ENCODE results near the gene LINC00237. TPM values are rescaled to one million over a fixed set of nuclear protein-coding genes. Genes with fewer than 3 reads are reported as not detected.

The LINC00237 gene
- total and polyA plus RNA-seq, 9 of the 15 experiments (the other 6 are each of a cell fraction or from before 2014, with no cell fraction given), result not detected

- FAIRE-seq (no peak), DNase-seq (ENCODE audit: extremely low read depth in 1 of 4, low spot score in 3 of 4) (no peak), ATAC-seq (peak; percentile 24; the same call in 2 of the 3 replicates)
- H3K36me3 ChIP-seq (ENCODE audit: control insufficient read depth, insufficient read depth, low read length), result no peaks in the 10 kb centered on the region
- H3K79me2 ChIP-seq (ENCODE audit: control insufficient read depth, insufficient read depth, low read length), result no peaks in the 10 kb centered on the region
- H3K9ac ChIP-seq (ENCODE audit: insufficient read depth in 1 of 2, low read depth in 2 of 2, low read length in 2 of 2), result no peak overlapping the region
- H3K27me3 ChIP-seq (ENCODE audit: control insufficient read depth in 2 of 2, insufficient read depth in 2 of 2, low read length in 2 of 2), result peaks cover 7 to 17% of the 10 kb centered on the region in 2 experiments; a peak in 2 of 5 replicates
- no peak overlapping the region for H3K4me2 ChIP-seq (ENCODE audit: insufficient read depth, low read length)
- no peaks in the 10 kb centered on the region for H3K9me3 ChIP-seq (replicated peaks; ENCODE audit: control insufficient read depth, insufficient read depth, low read depth, low read length)
- no peaks in the 10 kb centered on the region for H3K9me1 ChIP-seq (ENCODE audit: control insufficient read depth, insufficient read depth, low read length)
- intact Hi-C loops (cut with micrococcal nuclease) (no loop called here), in situ Hi-C loops (cut with MboI) (no loop called here)
- no peak overlapping the region for H2AFZ ChIP-seq (ENCODE audit: low read depth, low read length)
- ChIA-PET CTCF (ENCODE audit: low intra/inter-chr PET ratio) (no interaction called here), POLR2A (no interaction called here)
- no peak overlapping the region for H3K4me3 ChIP-seq
- no TSS peak for BruUV-seq (replicated peaks)
- H3K4me1 ChIP-seq (replicated peaks in 1 of 2; ENCODE audit: control insufficient read depth in 2 of 2, insufficient read depth in 2 of 2, low read length in 2 of 2), result peaks cover 0 to 19% of the 10 kb centered on the region in 2 experiments; a peak in 3 of 5 replicates
- no peak for TF ChIP-seq XRCC3 (IDR thresholded peaks at IDR 0.05)
- TF ChIP-seq KHSRP (IDR thresholded peaks at IDR 0.05), result no peak
- no peak for TF ChIP-seq HDAC2 (IDR thresholded peaks at IDR 0.05)
- no peak for TF ChIP-seq ASH1L (IDR thresholded peaks at IDR 0.05; ENCODE audit: borderline replicate concordance, low read depth, partially characterized antibody)
- TF ChIP-seq JUND (IDR thresholded peaks at IDR 0.05; ENCODE audit: borderline replicate concordance, low read depth, low read length), result no peak
- no peak for TF ChIP-seq JUND (tag; IDR thresholded peaks at IDR 0.05; ENCODE audit: borderline replicate concordance, low read depth, low read length)
- TF ChIP-seq RBFOX2 (IDR thresholded peaks at IDR 0.05; ENCODE audit: low read depth, low read length), result no peak
- no peak for TF ChIP-seq HNRNPL (IDR thresholded peaks at IDR 0.05; ENCODE audit: low read depth, low read length)
- TF ChIP-seq CXXC5 (CRISPR knock-in tag; IDR thresholded peaks at IDR 0.05), result no peak
- no peak for TF ChIP-seq ZNF212 (CRISPR knock-in tag; IDR thresholded peaks at IDR 0.05)
- TF ChIP-seq BCLAF1 (IDR thresholded peaks at IDR 0.05; ENCODE audit: borderline replicate concordance in 1 of 2, control insufficient read depth in 1 of 2, low read depth in 2 of 2, low read length in 1 of 2), result no peak
- no peak for TF ChIP-seq SMAD4 (CRISPR knock-in tag; conservative IDR thresholded peaks at IDR 0.05)
- 20% methylated on average over 7 of the region's 50 CpGs for WGBS (ENCODE audit: insufficient coverage, low coverage, missing lambda C conversion rate)
- H4K20me1 ChIP-seq (replicated peaks; ENCODE audit: control insufficient read depth, insufficient read depth, low read length), result no peaks in the 10 kb centered on the region
- no peak overlapping the region for H3K27ac ChIP-seq (ENCODE audit: extremely low read depth, low read depth, low read length)
These were observed 558 bp downstream of the LINC00237 start for GRCh38 chr20:21105429-21106170.
